Measurements from ENCODE around the gene FAF1.
"Not testable (repeated sequence)": the region's sequence is repeated elsewhere in the genome, so short reads cannot be mapped to it uniquely, and the experiment has no call there.

FAF1 gene

DNA sequence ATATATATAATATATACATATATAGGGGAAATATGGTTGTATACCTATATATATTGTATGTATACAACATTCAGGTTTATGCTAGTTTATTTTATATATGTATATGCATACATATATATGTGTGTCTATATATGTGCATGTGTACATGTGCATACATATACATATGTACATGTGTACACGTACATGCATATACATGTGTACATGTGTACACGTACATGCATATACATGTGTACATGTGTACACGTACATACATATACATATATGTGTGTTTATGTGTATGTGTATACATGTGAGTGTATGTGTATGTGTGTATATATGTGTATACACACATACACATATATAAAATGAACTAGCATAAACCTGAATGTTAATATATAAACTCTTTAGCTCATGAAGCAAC, 220.9 kb downstream of the FAF1 start:
- no peak overlapping the region for H2BK5ac ChIP-seq (ENCODE audit: low read depth, low read length, poor library complexity)
- no peak overlapping the region for H4K91ac ChIP-seq (ENCODE audit: low read depth, low read length)
- H3K27me3 ChIP-seq (ENCODE audit: insufficient read depth, low read length): no peaks in the 10 kb centered on the region
- H3K27ac ChIP-seq (ENCODE audit: low read depth, low read length): no peak overlapping the region
- no peak overlapping the region for H4K8ac ChIP-seq (ENCODE audit: low read depth, low read length)
- H2AK5ac ChIP-seq (ENCODE audit: low read length): no peak overlapping the region
- H3K18ac ChIP-seq (ENCODE audit: low read length): no peak overlapping the region
- no peak overlapping the region for H2BK120ac ChIP-seq (ENCODE audit: insufficient read depth, low read length, poor library complexity)
- no peak overlapping the region for H3K4me3 ChIP-seq (ENCODE audit: low read depth, low read length)
- no peak overlapping the region for H3K4ac ChIP-seq (ENCODE audit: low read depth, low read length)
- no peak overlapping the region for H3K14ac ChIP-seq (ENCODE audit: low read length)
- no peak overlapping the region for H3K4me2 ChIP-seq (ENCODE audit: low read length)
- H3K79me2 ChIP-seq (ENCODE audit: control insufficient read depth, insufficient read depth, low read length, poor library complexity): no peaks in the 10 kb centered on the region
- no peaks in the 10 kb centered on the region for H3K4me1 ChIP-seq (ENCODE audit: control insufficient read depth in 1 of 2, insufficient read depth in 2 of 2, low read length in 2 of 2)
- H3K9me3 ChIP-seq (ENCODE audit: insufficient read depth, low read depth, low read length): no peaks in the 10 kb centered on the region
- no peak overlapping the region for H2BK12ac ChIP-seq (ENCODE audit: low read length)
- no peak for DNase-seq
- no peaks in the 10 kb centered on the region for H3K79me1 ChIP-seq (ENCODE audit: low read length)
- no peak overlapping the region for H4K12ac ChIP-seq (ENCODE audit: low read depth, low read length)
- H3K36me3 ChIP-seq (ENCODE audit: control insufficient read depth in 1 of 2, insufficient read depth in 2 of 2, low read length in 2 of 2): peaks cover 0 to 4% of the 10 kb centered on the region in 2 experiments
- no peak overlapping the region for H2AFZ ChIP-seq (ENCODE audit: insufficient read depth, low read length, poor library complexity)
- no peak overlapping the region for H3K23ac ChIP-seq (ENCODE audit: low read length)
- no peak overlapping the region for H3K9ac ChIP-seq (ENCODE audit: low read length)
- no CpG with 5 or more reads among the region's 3 CpGs for WGBS (ENCODE audit: extremely low coverage, insufficient coverage, insufficient read length)

DNA sequence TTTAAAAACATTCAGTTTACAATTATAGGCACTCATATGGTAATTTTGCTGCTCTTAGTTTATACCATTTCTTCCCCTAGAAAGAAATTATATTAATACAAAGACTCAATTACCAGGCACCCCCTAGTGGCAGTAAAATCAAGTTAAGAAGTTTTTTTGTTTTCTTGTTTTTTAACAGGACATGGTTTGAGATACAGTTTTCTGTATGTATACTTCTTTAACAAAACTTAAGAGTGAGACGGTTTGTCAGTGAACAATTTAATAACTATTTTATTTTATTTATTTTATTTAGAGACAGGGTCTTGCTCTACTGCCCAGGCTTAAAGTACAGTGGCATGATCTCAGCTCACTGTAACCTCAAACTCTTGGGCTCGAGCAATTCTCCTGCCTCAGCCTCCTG, 224.6 kb downstream of the FAF1 start:
- no CpG with 5 or more reads among the region's 2 CpGs for WGBS (ENCODE audit: extremely low coverage, insufficient coverage, insufficient read length)
- no peak overlapping the region for H4K8ac ChIP-seq (ENCODE audit: low read depth, low read length)

DNA sequence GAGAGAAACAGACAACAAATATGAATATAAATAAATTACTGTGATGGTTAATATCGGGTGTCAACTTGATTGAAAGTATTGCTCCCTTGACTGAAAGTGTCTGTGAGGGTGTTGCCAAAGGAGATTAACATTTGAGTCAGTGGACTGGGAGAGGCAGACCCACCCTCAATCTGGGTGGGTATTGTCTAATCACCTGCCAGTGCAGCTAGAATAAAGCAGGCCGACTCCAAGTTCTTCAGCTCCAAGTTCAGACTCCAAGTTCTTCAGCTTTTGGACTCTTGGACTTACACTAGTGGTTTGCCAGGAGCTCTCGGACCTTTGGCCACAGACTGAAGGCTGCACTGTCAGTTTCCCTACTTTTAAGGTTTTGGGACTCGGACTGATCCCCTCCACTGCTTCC, 232.5 kb downstream of the FAF1 start:
- H2AK5ac ChIP-seq (ENCODE audit: low read length); H3K79me2 ChIP-seq (ENCODE audit: control insufficient read depth, insufficient read depth, low read length, poor library complexity); H3K4me3 ChIP-seq (ENCODE audit: low read depth, low read length); H3K18ac ChIP-seq (ENCODE audit: low read length); H3K14ac ChIP-seq (ENCODE audit: low read length); H3K27ac ChIP-seq (ENCODE audit: low read depth, low read length); H2AFZ ChIP-seq (ENCODE audit: insufficient read depth, low read length, poor library complexity); H4K91ac ChIP-seq (ENCODE audit: low read depth, low read length); H3K23ac ChIP-seq (ENCODE audit: low read length); H3K9ac ChIP-seq (ENCODE audit: low read length); H3K4ac ChIP-seq (ENCODE audit: low read depth, low read length); H2BK120ac ChIP-seq (ENCODE audit: insufficient read depth, low read length, poor library complexity); H4K8ac ChIP-seq (ENCODE audit: low read depth, low read length); H4K12ac ChIP-seq (ENCODE audit: low read depth, low read length); H3K36me3 ChIP-seq (ENCODE audit: control insufficient read depth in 1 of 2, insufficient read depth in 2 of 2, low read length in 2 of 2); H3K4me2 ChIP-seq (ENCODE audit: low read length); DNase-seq; H3K9me3 ChIP-seq (ENCODE audit: insufficient read depth, low read depth, low read length); H3K27me3 ChIP-seq (ENCODE audit: insufficient read depth, low read length); H2BK12ac ChIP-seq (ENCODE audit: low read length); H3K4me1 ChIP-seq (ENCODE audit: control insufficient read depth in 1 of 2, insufficient read depth in 2 of 2, low read length in 2 of 2); H3K79me1 ChIP-seq (ENCODE audit: low read length); H2BK5ac ChIP-seq (ENCODE audit: low read depth, low read length, poor library complexity): not testable (repeated sequence)
- no CpG with 5 or more reads among the region's 4 CpGs for WGBS (ENCODE audit: extremely low coverage, insufficient coverage, insufficient read length)

More for the DNA sequence above, 224.6 kb downstream of the FAF1 start:
- Histone ChIP-seq H3K27me3 (ENCODE audit: insufficient read depth, low read length) (no peaks in the 10 kb centered on the region), H3K4me2 (ENCODE audit: low read length) (no peak overlapping the region), H3K23ac (ENCODE audit: low read length) (no peak overlapping the region), H3K36me3 (ENCODE audit: control insufficient read depth in 1 of 2, insufficient read depth in 2 of 2, low read length in 2 of 2) (peaks cover 0 to 2% of the 10 kb centered on the region in 2 experiments), H3K27ac (ENCODE audit: low read depth, low read length) (no peak overlapping the region), H2BK12ac (ENCODE audit: low read length) (no peak overlapping the region), H3K4ac (ENCODE audit: low read depth, low read length) (no peak overlapping the region), H2BK5ac (ENCODE audit: low read depth, low read length, poor library complexity) (no peak overlapping the region), H3K18ac (ENCODE audit: low read length) (no peak overlapping the region), H3K9ac (ENCODE audit: low read length) (no peak overlapping the region), H2BK120ac (ENCODE audit: insufficient read depth, low read length, poor library complexity) (no peak overlapping the region), H4K91ac (ENCODE audit: low read depth, low read length) (no peak overlapping the region), H2AFZ (ENCODE audit: insufficient read depth, low read length, poor library complexity) (no peak overlapping the region), H3K4me1 (ENCODE audit: control insufficient read depth in 1 of 2, insufficient read depth in 2 of 2, low read length in 2 of 2) (no peaks in the 10 kb centered on the region), H3K9me3 (ENCODE audit: insufficient read depth, low read depth, low read length) (no peaks in the 10 kb centered on the region), H3K79me2 (ENCODE audit: control insufficient read depth, insufficient read depth, low read length, poor library complexity) (no peaks in the 10 kb centered on the region), H4K12ac (ENCODE audit: low read depth, low read length) (no peak overlapping the region), H3K4me3 (ENCODE audit: low read depth, low read length) (no peak overlapping the region), H3K14ac (ENCODE audit: low read length) (no peak overlapping the region), H2AK5ac (ENCODE audit: low read length) (no peak overlapping the region), H3K79me1 (ENCODE audit: low read length) (no peaks in the 10 kb centered on the region)
- DNase-seq: peak in 1 of 2 donors; percentile 63

DNA sequence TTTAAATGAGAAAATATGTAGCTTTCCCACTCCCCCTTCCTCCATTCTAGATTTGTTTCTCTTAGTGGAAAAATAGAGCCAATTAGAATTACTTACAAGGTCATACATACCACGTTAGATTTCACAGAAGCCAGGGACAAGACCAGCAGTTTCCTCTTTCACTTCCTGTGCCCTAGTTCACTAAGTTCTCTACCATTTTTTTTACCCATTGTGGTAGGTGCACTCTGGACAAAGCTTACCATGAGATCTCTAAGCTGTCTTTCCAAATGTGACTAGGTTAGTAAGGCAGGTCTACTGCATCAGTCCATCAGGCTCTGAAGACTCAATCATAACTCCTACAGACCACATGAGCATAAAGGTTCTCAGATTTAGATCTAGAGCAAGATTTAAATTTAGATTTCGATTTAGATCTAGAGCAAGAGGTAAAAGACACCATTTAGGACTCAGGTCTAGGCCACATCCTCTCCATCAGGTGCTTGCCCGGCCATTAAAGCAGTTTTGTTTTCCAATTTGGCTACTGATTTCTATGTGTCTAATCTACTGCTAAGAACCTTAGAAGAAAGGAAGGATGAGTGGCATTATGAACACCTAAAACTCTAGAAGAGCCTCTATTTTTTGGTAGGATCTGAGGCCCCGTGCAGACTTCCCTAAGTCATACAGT, 235.3 kb downstream of the FAF1 start:
- Histone ChIP-seq H3K9ac (ENCODE audit: low read length) (no peak overlapping the region), H4K8ac (ENCODE audit: low read depth, low read length) (no peak overlapping the region), H2AK5ac (ENCODE audit: low read length) (no peak overlapping the region), H2AFZ (ENCODE audit: insufficient read depth, low read length, poor library complexity) (no peak overlapping the region), H3K18ac (ENCODE audit: low read length) (no peak overlapping the region), H3K23ac (ENCODE audit: low read length) (no peak overlapping the region), H4K12ac (ENCODE audit: low read depth, low read length) (no peak overlapping the region), H3K4me2 (ENCODE audit: low read length) (no peak overlapping the region), H3K4me1 (ENCODE audit: control insufficient read depth in 1 of 2, insufficient read depth in 2 of 2, low read length in 2 of 2) (no peaks in the 10 kb centered on the region), H2BK120ac (ENCODE audit: insufficient read depth, low read length, poor library complexity) (no peak overlapping the region), H3K4ac (ENCODE audit: low read depth, low read length) (no peak overlapping the region), H3K27ac (ENCODE audit: low read depth, low read length) (no peak overlapping the region), H2BK12ac (ENCODE audit: low read length) (no peak overlapping the region), H3K36me3 (ENCODE audit: control insufficient read depth in 1 of 2, insufficient read depth in 2 of 2, low read length in 2 of 2) (no peaks in the 10 kb centered on the region), H3K9me3 (ENCODE audit: insufficient read depth, low read depth, low read length) (no peaks in the 10 kb centered on the region), H3K4me3 (ENCODE audit: low read depth, low read length) (no peak overlapping the region), H3K79me1 (ENCODE audit: low read length) (no peaks in the 10 kb centered on the region), H3K79me2 (ENCODE audit: control insufficient read depth, insufficient read depth, low read length, poor library complexity) (no peaks in the 10 kb centered on the region), H4K91ac (ENCODE audit: low read depth, low read length) (no peak overlapping the region), H2BK5ac (ENCODE audit: low read depth, low read length, poor library complexity) (no peak overlapping the region), H3K14ac (ENCODE audit: low read length) (no peak overlapping the region), H3K27me3 (ENCODE audit: insufficient read depth, low read length) (no peaks in the 10 kb centered on the region)
- no peak for DNase-seq
- WGBS (ENCODE audit: extremely low coverage, insufficient coverage, insufficient read length): no CpG with 5 or more reads among the region's 4 CpGs
